ENCODE data around the gene LRCH1. TPM values are rescaled to one million over a fixed set of nuclear protein-coding genes. Genes with fewer than 3 reads are reported as not detected.

The LRCH1 gene
- total RNA-seq, 1 experiment from 2014 or later, result 4.6 TPM

- Histone ChIP-seq H3K36me3 (no peaks in the 10 kb centered on the region), H3K4me3 (no peak overlapping the region), H3K9me3 (no peaks in the 10 kb centered on the region), H3K27me3 (no peaks in the 10 kb centered on the region)
- DNase-seq, result no peak
These were observed 42.9 kb downstream of the LRCH1 start for GRCh38 chr13:46595885-46596275.

DNA sequence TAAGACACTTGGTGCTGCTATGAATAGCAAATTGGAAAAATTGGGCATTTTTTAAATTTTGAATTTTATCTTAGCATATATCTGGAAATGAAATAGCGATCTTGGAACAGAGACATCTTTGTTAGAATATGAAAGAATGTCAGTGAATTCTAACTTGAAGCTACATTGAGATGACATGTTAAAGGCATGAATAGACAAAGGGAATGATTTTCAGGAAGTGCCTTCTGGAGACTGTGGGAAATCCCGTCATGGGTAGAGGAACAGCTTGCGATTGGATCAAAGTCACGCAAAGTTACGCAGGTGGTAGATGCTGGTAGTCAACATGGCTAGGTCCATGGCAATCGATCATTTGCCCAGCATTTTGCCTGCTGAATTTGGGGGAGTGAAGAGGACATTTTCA is 43.5 kb downstream of the LRCH1 start:
- Histone ChIP-seq H3K36me3 (no peaks in the 10 kb centered on the region), H3K9me3 (no peaks in the 10 kb centered on the region), H3K4me3 (no peak overlapping the region), H3K27me3 (no peaks in the 10 kb centered on the region)
- DNase-seq, result no peak

GRCh38 chr13:46598140-46598819 is 45.3 kb downstream of the LRCH1 start:
- DNase-seq, result no peak
- Histone ChIP-seq H3K36me3 (no peaks in the 10 kb centered on the region), H3K9me3 (no peaks in the 10 kb centered on the region), H3K27me3 (no peaks in the 10 kb centered on the region), H3K4me3 (no peak overlapping the region)

GRCh38 chr13:46598820-46599180 is 45.8 kb downstream of the LRCH1 start:
- no peak for DNase-seq
- Histone ChIP-seq H3K36me3 (no peaks in the 10 kb centered on the region), H3K27me3 (no peaks in the 10 kb centered on the region), H3K9me3 (no peaks in the 10 kb centered on the region), H3K4me3 (no peak overlapping the region)

DNA sequence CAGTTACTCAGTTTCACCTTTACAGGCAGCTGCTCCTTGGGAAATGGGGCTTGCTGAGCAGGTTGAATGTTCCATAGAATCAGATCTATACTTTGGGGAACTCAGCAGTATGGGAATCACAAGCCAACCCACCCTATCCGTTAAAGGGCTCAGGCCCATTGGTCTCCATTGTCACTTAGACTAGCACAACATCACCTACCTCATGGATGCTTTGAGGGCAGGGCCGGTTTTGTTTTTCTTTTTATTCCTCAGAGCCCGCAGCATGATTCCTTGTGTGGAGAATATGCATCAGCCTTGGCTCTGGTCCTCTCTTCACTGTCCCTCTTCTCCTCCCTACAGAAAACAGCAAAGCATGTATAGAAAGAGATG is 48.0 kb downstream of the LRCH1 start:
- no peak for DNase-seq
- no peaks in the 10 kb centered on the region for H3K9me3 ChIP-seq

GRCh38 chr13:46602531-46602930 is 49.6 kb downstream of the LRCH1 start:
- Histone ChIP-seq H3K4me3 (no peak overlapping the region), H3K27me3 (no peaks in the 10 kb centered on the region), H3K9me3 (no peaks in the 10 kb centered on the region), H3K36me3 (no peaks in the 10 kb centered on the region)
- no peak for DNase-seq

More for the DNA sequence above, 48.0 kb downstream of the LRCH1 start:
- H3K4me3 ChIP-seq, result no peak overlapping the region
- no peaks in the 10 kb centered on the region for H3K27me3 ChIP-seq
- no peaks in the 10 kb centered on the region for H3K36me3 ChIP-seq

DNA sequence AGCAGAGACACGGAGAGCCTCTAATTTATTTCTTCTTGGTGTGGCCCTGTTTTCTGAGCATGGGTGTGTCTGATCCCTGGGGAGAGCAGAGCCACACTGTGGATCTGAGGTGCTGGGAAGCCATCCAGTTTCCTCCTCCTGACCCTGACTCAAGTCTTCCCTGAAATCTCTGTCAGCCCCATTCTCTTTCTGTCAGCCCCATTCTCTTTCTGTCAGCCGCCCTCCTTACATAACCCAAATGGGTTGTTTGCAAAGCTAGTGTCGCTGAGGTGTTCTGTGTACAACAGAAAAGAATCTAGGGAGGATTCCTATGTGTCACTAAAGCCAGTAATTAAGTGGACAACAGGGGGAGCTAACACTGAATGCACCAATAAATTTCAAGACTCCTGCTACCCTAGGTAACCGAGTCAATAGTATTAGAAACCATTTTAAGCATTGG is 50.2 kb downstream of the LRCH1 start:
- no peak for DNase-seq
- Histone ChIP-seq H3K36me3 (no peaks in the 10 kb centered on the region), H3K4me3 (no peak overlapping the region), H3K9me3 (no peaks in the 10 kb centered on the region), H3K27me3 (no peaks in the 10 kb centered on the region)

DNA sequence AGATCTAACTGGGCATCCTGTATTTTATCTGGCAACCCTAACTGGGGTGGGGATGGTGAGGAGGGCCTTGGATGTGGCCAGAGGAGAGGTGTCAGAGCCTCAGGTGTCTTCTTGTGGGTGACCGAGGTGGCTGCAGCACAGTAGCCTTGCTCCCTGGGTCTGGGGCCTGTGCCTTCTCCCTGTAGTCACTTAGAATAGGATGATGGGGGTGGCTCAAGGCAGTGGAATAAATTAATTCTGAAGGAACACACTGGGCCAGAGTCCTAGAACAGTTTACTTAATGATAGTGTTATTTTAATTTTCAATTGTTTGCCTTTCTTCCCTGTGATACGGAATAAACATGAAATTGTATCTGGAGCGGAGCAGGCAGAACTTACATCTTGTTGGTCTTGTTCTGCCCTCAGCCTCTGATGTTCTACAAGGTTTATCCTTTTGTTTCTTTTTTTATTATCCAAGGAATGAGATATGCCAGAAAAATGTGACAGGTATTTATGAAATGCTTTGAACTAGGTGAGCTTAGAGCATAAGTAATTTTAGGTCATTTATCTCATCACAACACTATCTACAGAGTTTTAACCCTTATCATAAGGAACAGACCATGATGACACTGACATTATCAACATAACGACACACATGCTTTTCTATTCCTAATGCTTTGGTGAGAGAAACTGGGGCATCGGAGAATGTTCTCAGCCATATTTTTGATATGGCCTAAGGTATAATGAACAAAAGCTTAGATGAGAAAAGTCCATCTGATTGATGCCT is 51.4 kb downstream of the LRCH1 start:
- DNase-seq, result no peak
- Histone ChIP-seq H3K9me3 (no peaks in the 10 kb centered on the region), H3K36me3 (no peaks in the 10 kb centered on the region), H3K4me3 (no peak overlapping the region), H3K27me3 (no peaks in the 10 kb centered on the region)

DNA sequence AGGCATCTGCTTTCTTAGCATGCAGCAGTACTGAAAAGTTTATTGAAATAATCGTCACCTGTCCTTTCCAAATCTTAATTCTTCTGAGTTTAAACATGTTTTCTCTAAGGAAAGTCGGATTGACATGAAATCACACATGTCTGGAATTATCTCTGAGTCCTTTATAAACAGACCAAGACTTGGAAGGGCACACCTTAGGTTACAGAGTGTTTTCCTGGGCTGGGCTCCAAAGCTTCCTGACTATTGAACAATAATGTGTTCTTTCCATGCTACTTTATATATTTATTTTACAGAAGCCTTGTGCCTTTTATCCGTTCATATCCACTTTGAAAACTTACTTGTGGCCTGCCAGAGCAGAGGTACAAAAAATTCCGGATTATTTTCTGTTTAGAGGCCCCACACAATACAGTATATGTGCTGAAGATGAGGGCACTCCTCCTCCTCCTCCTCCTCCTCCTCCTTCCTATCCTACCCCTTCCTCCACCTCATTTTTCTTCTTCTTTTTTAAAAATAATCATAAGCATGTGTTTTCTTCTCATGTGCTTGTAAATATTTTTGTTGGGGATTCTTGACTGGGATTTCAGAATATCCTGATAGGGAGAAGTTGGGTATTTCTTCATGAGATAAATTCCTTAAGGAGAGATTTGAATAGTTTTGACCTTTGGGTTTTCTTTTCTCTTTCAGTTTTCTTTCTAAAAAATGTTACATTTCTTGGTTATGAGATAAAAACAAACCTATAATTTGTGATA is 52.3 kb downstream of the LRCH1 start:
- Histone ChIP-seq H3K4me3 (no peak overlapping the region), H3K27me3 (no peaks in the 10 kb centered on the region), H3K9me3 (no peaks in the 10 kb centered on the region), H3K36me3 (no peaks in the 10 kb centered on the region)
- no peak for DNase-seq

- DNase-seq, result no peak
- Histone ChIP-seq H3K9me3 (no peaks in the 10 kb centered on the region), H3K36me3 (no peaks in the 10 kb centered on the region), H3K4me3 (no peak overlapping the region), H3K27me3 (no peaks in the 10 kb centered on the region)
These were observed 53.0 kb downstream of the LRCH1 start for GRCh38 chr13:46605825-46606554.

DNA sequence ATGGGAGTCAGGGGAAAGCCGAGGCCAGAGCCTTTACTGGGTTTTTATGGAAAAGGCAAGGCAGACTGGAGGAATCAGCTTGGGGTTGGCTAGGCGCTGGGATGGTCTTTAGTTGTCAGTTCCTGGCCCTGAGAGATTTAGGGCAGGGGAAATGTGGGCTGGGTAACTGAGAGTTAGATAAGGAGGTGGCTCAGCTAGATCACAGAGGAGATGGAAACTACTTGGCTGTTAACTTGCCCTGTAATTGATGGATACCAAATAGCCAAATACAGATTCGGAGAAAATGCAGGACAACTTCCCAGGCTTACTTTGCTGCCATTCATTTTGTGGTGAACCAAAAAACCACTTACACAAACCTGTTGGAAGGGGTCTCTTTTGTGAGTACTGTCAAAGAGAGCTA is 54.0 kb downstream of the LRCH1 start:
- no peak for DNase-seq
- H3K27me3 ChIP-seq, result no peaks in the 10 kb centered on the region
- no peak overlapping the region for H3K4me3 ChIP-seq
- no peaks in the 10 kb centered on the region for H3K9me3 ChIP-seq
- no peaks in the 10 kb centered on the region for H3K36me3 ChIP-seq

DNA sequence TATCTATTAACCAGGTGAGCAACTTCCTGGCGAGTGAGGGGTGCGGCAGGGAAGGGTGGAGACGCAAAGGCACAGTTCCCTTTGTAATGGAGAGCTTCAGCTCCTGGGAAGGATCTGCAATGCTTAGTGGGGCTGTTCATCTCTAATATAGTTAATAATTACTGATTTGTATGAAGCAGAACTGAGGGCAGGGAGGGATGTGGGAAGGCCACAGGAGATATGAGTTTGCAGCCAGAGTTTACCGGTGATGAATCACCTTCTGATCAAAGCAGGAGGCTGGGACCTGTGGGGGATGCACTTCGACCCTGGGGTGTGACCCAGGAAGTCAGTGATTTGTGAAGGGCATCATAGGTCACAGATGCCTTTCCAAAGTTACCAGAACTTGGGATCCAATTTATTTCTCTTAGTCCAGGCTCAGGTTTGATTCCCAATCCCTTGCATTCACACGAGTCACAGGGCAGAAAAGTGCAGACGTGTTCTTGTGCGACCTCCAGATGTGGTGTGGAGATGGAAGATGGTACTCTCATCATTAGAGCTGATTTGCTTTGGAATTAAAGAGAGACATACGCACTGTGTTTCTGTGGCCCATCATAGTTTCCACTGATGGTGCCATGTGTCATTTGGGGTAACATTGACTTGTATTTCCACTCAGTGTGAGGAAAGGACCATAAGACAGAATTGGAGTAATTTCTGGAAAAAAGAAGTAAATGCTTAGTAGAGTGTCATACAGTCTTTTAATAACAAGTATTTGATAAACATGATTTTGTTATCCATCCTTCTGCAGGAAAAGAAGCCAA is 55.0 kb downstream of the LRCH1 start:
- DNase-seq, result no peak

GRCh38 chr13:46609052-46609451 is 56.1 kb downstream of the LRCH1 start:
- Histone ChIP-seq H3K36me3 (no peaks in the 10 kb centered on the region), H3K27me3 (no peaks in the 10 kb centered on the region), H3K9me3 (no peaks in the 10 kb centered on the region), H3K4me3 (no peak overlapping the region)
- no peak for DNase-seq

More for the DNA sequence above, 55.0 kb downstream of the LRCH1 start:
- H3K36me3 ChIP-seq, result no peaks in the 10 kb centered on the region
- H3K9me3 ChIP-seq, result no peaks in the 10 kb centered on the region
- no peak overlapping the region for H3K4me3 ChIP-seq
- H3K27me3 ChIP-seq, result no peaks in the 10 kb centered on the region

GRCh38 chr13:46609726-46610125 is 56.8 kb downstream of the LRCH1 start:
- H3K36me3 ChIP-seq, result no peaks in the 10 kb centered on the region
- no peak for DNase-seq
- no peaks in the 10 kb centered on the region for H3K27me3 ChIP-seq
- H3K4me3 ChIP-seq, result no peak overlapping the region
- H3K9me3 ChIP-seq, result no peaks in the 10 kb centered on the region

DNA sequence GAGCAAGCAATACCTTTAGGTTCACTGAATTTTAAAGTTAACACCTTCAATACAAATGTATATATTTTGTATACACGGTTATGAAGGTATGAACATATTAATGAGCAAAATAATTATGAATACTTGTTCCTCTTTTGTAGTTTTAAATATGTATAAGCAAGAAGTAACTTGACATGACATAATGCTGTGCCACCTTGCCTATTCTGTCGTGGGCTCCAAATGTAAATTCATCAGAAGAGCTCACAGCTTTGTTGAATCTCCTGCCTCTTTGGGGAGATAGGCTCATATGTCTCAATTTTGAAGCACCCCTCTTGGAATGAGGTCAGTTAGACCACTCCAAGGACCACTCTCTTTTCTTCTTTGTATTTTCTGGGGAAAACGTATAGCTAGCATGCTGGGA is 59.3 kb downstream of the LRCH1 start:
- Histone ChIP-seq H3K9me3 (no peaks in the 10 kb centered on the region), H3K36me3 (no peaks in the 10 kb centered on the region), H3K27me3 (no peaks in the 10 kb centered on the region), H3K4me3 (no peak overlapping the region)
- no peak for DNase-seq

GRCh38 chr13:46613409-46614049 is 60.6 kb downstream of the LRCH1 start:
- H3K4me3 ChIP-seq, result no peak overlapping the region
- no peaks in the 10 kb centered on the region for H3K36me3 ChIP-seq
- no peaks in the 10 kb centered on the region for H3K9me3 ChIP-seq
- no peak for DNase-seq
- no peaks in the 10 kb centered on the region for H3K27me3 ChIP-seq
